Duodenal mucosa (tissue), 2 donors: ENCODE data around the gene ZNF490.
A peak's percentile ranks its signal among the peaks of the same experiment; 100 is the strongest.

Experiments used
- H3K27ac ChIP-seq: one replicate; pipeline ENCODE4 v1.7.0; 2013; ENCODE audit warnings: low read depth, low read length
- H3K27me3 ChIP-seq, 2 donors: one replicate each; pipeline ENCODE4 v1.7.0; 2013; ENCODE audit warnings: low read length in 2 of 2, control low read depth in 1 of 2; ENCODE audit not compliant: insufficient read depth in 2 of 2, control insufficient read depth in 1 of 2
- H3K36me3 ChIP-seq, 2 donors: one replicate each; pipeline ENCODE4 v1.7.0; 2013; ENCODE audit warnings: low read length in 2 of 2, control low read depth in 1 of 2; ENCODE audit not compliant: insufficient read depth in 2 of 2, control insufficient read depth in 1 of 2
- H3K4me1 ChIP-seq, 2 donors: one replicate each; pipeline ENCODE4 v1.7.0; 2013; ENCODE audit warnings: low read length in 2 of 2, control low read depth in 1 of 2; ENCODE audit not compliant: insufficient read depth in 2 of 2, control insufficient read depth in 1 of 2
- H3K4me3 ChIP-seq, 2 donors: one replicate each; pipeline ENCODE4 v1.7.0; 2013; ENCODE audit warnings: low read length in 2 of 2, low read depth in 1 of 2
- H3K9ac ChIP-seq, 2 donors: one replicate each; pipeline ENCODE4 v1.7.0; 2013; ENCODE audit warnings: low read length in 2 of 2, low read depth in 1 of 2
- H3K9me3 ChIP-seq, 2 donors: one replicate each; pipeline ENCODE4 v1.7.0; 2013; ENCODE audit warnings: low read length in 2 of 2, control low read depth in 1 of 2; ENCODE audit not compliant: control insufficient read depth in 1 of 2

Gene ZNF490

DNA sequence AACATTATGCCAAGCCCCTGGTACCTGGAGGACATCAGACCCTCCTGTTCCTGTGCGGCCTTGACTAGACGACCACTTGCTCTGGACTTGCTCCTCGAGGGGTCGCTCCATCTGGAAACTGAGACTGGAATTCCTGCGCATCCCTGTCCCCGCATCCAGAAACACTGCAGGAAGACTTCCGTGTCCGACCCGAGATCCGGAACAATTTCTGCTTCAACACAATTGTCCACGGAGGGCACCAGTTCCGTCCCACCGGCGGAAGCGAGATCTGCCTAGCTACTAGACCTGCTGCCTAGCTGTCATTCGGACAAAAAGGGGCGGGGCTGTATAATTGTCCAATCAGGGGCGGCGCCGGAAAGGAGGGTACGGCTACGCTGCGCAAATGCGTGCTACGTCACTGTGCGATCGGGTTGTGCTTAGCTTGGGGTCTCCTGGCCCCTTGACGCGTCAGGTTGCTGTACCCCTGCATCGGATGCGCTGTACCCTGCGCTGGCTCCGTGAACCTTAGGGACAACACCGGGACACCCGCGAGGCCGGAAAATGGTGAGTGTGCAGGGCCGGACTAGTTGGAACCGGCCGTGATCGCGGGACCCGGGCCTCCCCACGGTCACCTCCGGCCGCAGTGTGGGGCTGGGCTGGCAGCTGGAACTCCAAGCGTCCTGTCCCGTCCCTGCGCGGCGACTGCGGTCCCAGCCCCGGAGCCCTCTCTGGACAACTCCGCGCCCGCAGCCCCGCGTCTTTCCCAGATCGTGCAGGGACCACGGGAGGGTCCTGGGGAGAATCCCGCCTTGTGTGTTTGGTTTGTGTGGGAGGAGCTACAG is at the start of gene ZNF490, which contains the start of gene ZNF791:
ZNF490 (minus strand) TSS at position 274 of the 821 bp plus-strand sequence; CDS start at position 141, 133 bp downstream.
ZNF791 (plus strand) TSS at position 381 of the 821 bp plus-strand sequence; CDS start at position 541, 160 bp downstream.
- Histone ChIP-seq H3K4me3 (peak within 1 kb of the TSS; percentile 100), H3K36me3 (peaks cover 0 to 16% of the 10 kb centered on the region in 2 donors), H3K4me1 (peaks cover 1 to 8% of the 10 kb centered on the region in 2 donors), H3K9ac (peak within 1 kb of the TSS; percentile 97 to 99), H3K27ac (peak within 1 kb of the TSS; percentile 100), H3K9me3 (no peaks in the 10 kb centered on the region), H3K27me3 (no peaks in the 10 kb centered on the region)

DNA sequence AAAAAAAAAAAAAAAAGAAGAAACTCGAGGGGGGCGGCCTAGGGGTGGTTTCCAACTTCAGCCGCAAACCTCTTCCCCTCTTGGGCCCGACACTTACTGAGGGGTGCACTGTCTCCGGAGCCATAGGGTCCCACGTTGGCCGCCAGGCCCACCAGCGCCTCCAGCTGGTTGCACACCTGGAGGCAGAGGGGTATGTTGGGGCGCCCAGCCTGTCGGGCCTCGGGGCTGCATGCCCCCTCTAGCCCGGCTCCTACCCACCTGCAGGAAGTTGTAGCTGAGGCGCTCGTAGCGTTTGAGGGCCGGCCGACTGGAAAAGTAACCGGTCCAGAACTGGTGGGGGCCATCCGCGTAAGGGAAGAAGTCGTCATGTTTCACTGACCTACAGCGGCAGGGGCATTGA is 47.4 kb upstream of the ZNF490 start:
- no peaks in the 10 kb centered on the region for H3K9me3 ChIP-seq
- no peaks in the 10 kb centered on the region for H3K4me1 ChIP-seq
- H3K27ac ChIP-seq: no peak overlapping the region
- H3K36me3 ChIP-seq: peaks cover 3 to 42% of the 10 kb centered on the region in 2 donors
- H3K9ac ChIP-seq: no peak overlapping the region
- no peak overlapping the region for H3K4me3 ChIP-seq
- H3K27me3 ChIP-seq: no peaks in the 10 kb centered on the region

DNA sequence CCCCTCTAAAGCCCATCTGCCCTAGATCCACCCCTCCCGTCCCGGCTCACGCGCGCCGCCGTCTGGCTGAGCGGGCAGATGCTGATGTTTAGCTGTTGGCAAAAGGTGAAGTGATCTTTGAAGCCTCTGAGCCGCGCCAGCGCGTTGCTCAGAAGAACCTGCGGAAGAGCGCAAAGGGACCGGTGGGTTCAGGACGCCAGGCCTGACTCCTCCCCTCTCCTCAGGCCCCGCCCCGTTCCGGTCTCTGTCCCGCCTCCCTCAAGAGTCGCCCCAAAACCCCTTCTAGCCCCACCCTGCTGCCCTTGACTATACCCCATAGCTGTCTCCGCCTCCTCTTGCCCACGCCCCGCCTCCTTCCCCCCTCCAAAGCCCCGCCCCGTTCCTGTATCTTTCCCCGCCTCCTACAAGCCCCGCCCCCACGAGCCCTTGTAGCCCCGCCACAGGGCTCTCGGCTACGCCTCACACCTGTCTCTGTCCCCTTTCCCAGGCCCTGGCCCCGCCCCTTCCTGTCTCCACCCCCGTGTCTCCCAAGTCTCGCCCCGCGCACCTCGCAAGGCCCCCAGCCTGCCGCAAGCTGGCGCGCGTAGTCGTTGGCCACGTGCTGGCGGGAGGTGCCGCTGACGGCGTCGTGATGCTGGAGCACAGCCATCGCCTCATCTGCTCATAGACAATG is 46.4 kb upstream of the ZNF490 start:
- Histone ChIP-seq H3K27me3 (no peaks in the 10 kb centered on the region), H3K9ac (no peak overlapping the region), H3K36me3 (peaks cover 3 to 43% of the 10 kb centered on the region in 2 donors), H3K4me1 (no peaks in the 10 kb centered on the region), H3K9me3 (no peaks in the 10 kb centered on the region), H3K27ac (no peak overlapping the region), H3K4me3 (no peak overlapping the region)

DNA sequence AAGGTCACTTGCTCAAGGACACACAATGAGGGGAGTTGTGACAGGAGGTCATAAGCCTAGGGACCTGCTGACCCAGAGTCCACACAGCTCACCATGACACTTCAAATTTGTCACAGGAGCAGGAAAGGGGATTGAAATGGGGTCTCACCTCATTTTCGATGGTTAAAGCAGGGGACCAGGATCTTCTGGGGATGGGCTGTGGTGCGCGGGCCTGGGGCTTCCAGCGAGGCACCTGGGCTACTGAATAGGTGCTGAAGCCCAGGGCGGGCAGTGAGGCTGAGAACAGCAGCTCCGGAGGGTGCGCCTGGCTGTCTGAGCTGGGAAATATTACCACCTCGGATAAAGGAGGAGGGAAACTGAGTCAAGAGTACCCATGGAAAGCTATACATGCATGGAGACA is 44.9 kb upstream of the ZNF490 start:
- no peak overlapping the region for H3K9ac ChIP-seq
- no peak overlapping the region for H3K4me3 ChIP-seq
- no peaks in the 10 kb centered on the region for H3K27me3 ChIP-seq
- H3K4me1 ChIP-seq: no peaks in the 10 kb centered on the region
- H3K9me3 ChIP-seq: no peaks in the 10 kb centered on the region
- H3K36me3 ChIP-seq: peaks cover 3 to 36% of the 10 kb centered on the region in 2 donors
- no peak overlapping the region for H3K27ac ChIP-seq

DNA sequence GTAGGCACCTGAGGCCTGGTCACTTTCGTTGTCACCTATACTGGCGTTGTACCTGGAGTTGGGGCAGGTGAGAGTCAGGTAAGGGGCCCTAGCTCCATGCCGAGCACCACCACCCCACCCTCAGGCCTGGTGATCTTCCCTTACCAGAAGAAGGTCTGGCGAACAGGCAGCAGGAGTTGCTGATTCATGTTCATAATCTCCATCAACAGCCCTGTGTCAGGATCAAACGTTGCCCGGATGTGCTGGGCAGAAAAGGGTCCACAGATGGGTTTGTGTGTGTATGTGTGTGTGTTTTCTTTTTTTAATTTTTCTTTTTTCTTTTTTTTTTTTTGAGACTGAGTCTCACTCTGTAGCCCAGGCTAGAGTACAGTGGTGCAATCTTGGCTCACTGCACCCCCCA is 41.6 kb upstream of the ZNF490 start:
- Histone ChIP-seq H3K27ac (no peak overlapping the region), H3K9me3 (no peaks in the 10 kb centered on the region), H3K36me3 (peaks cover 3 to 27% of the 10 kb centered on the region in 2 donors), H3K27me3 (no peaks in the 10 kb centered on the region), H3K9ac (no peak overlapping the region), H3K4me3 (no peak overlapping the region), H3K4me1 (peaks cover 5% of the 10 kb centered on the region in 2 donors)

DNA sequence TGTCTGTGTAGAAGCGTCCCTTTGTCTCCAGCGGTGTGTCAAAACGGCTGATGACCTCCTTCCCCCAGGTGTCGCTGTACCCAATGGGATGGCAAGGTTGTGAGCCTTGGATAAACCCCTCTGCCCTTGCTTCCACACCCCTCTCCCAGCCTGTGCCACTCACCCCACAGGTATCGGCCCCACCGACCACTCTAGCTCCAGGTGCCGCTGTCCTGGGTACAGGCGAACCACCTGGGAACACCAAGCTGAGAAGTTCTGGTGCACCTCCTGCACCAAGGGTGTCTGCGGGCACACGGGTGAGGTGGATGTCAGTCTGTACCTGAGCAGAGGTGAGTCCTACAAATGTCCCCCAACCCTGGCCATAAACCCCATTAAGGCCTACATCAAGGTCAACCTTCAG is 39.3 kb upstream of the ZNF490 start:
- Histone ChIP-seq H3K36me3 (peaks cover 0 to 8% of the 10 kb centered on the region in 2 donors), H3K4me3 (no peak overlapping the region), H3K4me1 (peaks cover 5% of the 10 kb centered on the region in 2 donors), H3K9ac (no peak overlapping the region), H3K27me3 (no peaks in the 10 kb centered on the region), H3K27ac (no peak overlapping the region), H3K9me3 (no peaks in the 10 kb centered on the region)

DNA sequence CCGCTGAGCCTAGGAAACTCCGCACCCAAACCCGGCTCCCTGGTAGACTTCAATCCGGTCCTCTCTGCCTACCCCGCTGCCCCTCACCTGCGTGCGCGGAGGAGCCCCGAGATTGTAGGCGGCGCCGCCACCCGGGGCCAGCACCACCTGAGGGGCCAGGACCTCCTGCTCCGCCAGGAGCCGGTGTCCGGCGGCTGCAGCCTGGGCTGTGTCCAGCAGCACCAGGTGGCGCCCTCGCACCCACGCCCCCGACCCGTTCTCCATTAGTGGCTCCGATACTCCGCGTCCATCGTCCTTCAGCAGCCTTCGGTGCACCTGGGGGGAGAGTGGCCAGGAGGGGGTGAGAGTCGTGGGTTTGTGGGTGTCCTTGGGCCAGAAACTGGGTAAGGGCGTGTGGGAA is 37.5 kb upstream of the ZNF490 start:
- Histone ChIP-seq H3K4me3 (peak overlapping the region; percentile 40 to 66), H3K36me3 (peaks cover 0 to 5% of the 10 kb centered on the region in 2 donors), H3K9ac (no peak overlapping the region), H3K9me3 (no peaks in the 10 kb centered on the region), H3K27ac (no peak overlapping the region), H3K27me3 (no peaks in the 10 kb centered on the region), H3K4me1 (peaks cover 5% of the 10 kb centered on the region in 2 donors)

DNA sequence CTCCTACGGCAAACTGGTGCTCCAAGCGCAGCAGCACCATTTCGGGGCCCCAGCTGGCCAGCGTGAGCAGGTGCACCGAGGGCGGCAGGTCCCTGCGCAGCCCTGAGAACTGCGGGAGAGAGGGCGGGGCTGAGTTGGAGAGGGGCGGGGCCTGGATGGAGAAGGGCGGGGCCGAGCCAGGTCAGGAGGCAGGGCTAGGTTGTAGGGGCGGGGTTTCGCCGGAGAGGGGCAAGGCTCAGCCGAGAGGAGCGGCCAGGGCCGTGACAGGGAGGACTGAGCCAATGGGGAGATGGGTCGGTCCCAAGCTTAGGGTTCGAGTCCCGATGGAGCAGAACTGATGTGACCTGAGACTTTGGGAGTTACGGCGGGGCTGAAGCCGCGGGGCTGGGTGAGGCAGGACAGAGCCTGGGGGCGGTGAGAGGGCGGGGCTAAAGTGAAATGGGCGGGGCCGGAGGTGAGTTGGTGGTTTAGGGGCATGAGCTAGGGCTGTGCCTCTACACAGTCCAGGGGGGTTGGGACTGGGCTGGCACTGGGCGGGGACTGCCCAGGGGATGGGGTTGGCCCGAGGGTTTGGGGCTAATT is 37.0 kb upstream of the ZNF490 start:
- Histone ChIP-seq H3K27ac (no peak overlapping the region), H3K27me3 (no peaks in the 10 kb centered on the region), H3K36me3 (peaks cover 0 to 5% of the 10 kb centered on the region in 2 donors), H3K9ac (no peak overlapping the region), H3K4me1 (peaks cover 5% of the 10 kb centered on the region in 2 donors), H3K9me3 (no peaks in the 10 kb centered on the region), H3K4me3 (peak overlapping the region; percentile 51 to 66)

DNA sequence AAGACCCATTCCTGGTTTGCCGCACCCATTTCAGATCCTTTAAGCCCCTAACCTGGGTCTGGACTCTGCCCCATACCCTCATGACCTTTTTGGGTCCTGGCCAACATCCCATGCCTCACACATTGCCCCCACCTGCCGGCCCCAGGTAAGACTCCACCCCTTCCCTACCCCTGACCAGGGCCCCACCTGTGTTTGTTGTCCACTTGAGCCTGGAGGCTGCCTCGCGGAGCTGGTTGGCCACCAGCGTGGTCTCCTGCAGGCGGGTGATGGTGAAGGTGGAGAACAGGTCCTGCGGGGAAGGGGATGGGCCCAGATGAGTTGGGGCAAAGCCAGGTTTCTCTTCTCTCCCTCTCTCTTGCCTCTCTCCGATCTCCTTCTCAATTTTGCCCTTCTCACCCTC is 36.4 kb upstream of the ZNF490 start:
- no peak overlapping the region for H3K9ac ChIP-seq
- H3K27ac ChIP-seq: no peak overlapping the region
- peak overlapping the region; percentile 40 to 51 for H3K4me3 ChIP-seq

DNA sequence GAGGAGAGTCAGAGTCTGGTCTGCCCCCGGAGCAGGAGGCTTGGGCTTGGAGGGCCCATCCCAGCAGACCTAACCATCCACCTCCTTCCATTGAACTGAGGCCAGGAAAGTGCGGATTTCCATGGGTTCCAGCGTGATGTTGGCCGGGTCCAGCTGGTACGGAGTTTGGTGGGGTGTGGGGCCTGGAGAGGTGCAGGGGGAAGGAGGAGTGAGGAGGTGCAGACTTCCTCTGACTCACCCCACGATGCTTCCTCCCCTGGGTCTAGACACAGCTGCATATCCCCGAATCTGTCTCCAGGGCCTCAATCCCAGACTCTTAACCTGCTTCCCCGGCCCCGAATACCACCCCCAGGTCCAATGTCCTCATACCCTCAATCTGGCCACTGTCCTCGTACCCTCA is 35.9 kb upstream of the ZNF490 start:
- Histone ChIP-seq H3K27ac (no peak overlapping the region), H3K9ac (no peak overlapping the region), H3K9me3 (no peaks in the 10 kb centered on the region), H3K27me3 (no peaks in the 10 kb centered on the region), H3K36me3 (no peaks in the 10 kb centered on the region), H3K4me1 (peaks cover 5% of the 10 kb centered on the region in 2 donors), H3K4me3 (no peak overlapping the region)

More for the DNA sequence above, 36.4 kb upstream of the ZNF490 start:
- Histone ChIP-seq H3K9me3 (no peaks in the 10 kb centered on the region), H3K27me3 (no peaks in the 10 kb centered on the region), H3K36me3 (peaks cover 0 to 2% of the 10 kb centered on the region in 2 donors), H3K4me1 (peaks cover 5% of the 10 kb centered on the region in 2 donors)
